RWPE2 (cell line): ENCODE results near the gene MTR.

Experiments used
- ATAC-seq: fragments of 200-7000 bp; cut with Tn5 transposase; 3 replicates; pipeline ENCODE4 v1.9.1; 2021; ENCODE audit warnings: low read depth
- DNase-seq: peaks from one replicate; pipeline ENCODE4 v3.0.0-alpha.2; 2020; ENCODE audit warnings: low spot score
- H3K27ac ChIP-seq: fragments of 450-650 bp; 2 replicates; pipeline ENCODE4 v1.5.1; 2017; ENCODE audit warnings: mild to moderate bottlenecking; ENCODE audit not compliant: poor library complexity, severe bottlenecking
- H3K27me3 ChIP-seq: fragments of 250-450 bp; sonication (Bioruptor Pico); 2 replicates; pipeline ENCODE4 v1.5.1; 2021; ENCODE audit warnings: mild to moderate bottlenecking, moderate library complexity; ENCODE audit not compliant: insufficient read depth, poor library complexity, severe bottlenecking
- H3K36me3 ChIP-seq: fragments of 250-450 bp; sonication (Bioruptor Pico); 2 replicates; pipeline ENCODE4 v1.5.1; 2020; ENCODE audit warnings: low read depth, mild to moderate bottlenecking, moderate library complexity
- H3K4me1 ChIP-seq: fragments of 250-450 bp; sonication (Bioruptor Pico); 2 replicates; pipeline ENCODE4 v1.5.1; 2021; ENCODE audit warnings: mild to moderate bottlenecking, moderate library complexity; ENCODE audit not compliant: insufficient read depth, poor library complexity, severe bottlenecking
- H3K4me3 ChIP-seq: fragments of 250-450 bp; sonication (Bioruptor Pico); 2 replicates; pipeline ENCODE4 v1.5.1; 2021; ENCODE audit warnings: mild to moderate bottlenecking, moderate library complexity; ENCODE audit not compliant: severe bottlenecking
- H3K9me3 ChIP-seq: fragments of 250-450 bp; sonication (Bioruptor Pico); 2 replicates; pipeline ENCODE4 v1.5.1; 2021; ENCODE audit warnings: mild to moderate bottlenecking, moderate library complexity; ENCODE audit not compliant: severe bottlenecking
- CTCF ChIP-seq: fragments of 450-650 bp; IDR thresholded peaks from one replicate; pipeline ENCODE4 v1.5.1; 2017; ENCODE audit warnings: mild to moderate bottlenecking, moderate library complexity; ENCODE audit not compliant: poor library complexity, severe bottlenecking

MTR gene

DNA sequence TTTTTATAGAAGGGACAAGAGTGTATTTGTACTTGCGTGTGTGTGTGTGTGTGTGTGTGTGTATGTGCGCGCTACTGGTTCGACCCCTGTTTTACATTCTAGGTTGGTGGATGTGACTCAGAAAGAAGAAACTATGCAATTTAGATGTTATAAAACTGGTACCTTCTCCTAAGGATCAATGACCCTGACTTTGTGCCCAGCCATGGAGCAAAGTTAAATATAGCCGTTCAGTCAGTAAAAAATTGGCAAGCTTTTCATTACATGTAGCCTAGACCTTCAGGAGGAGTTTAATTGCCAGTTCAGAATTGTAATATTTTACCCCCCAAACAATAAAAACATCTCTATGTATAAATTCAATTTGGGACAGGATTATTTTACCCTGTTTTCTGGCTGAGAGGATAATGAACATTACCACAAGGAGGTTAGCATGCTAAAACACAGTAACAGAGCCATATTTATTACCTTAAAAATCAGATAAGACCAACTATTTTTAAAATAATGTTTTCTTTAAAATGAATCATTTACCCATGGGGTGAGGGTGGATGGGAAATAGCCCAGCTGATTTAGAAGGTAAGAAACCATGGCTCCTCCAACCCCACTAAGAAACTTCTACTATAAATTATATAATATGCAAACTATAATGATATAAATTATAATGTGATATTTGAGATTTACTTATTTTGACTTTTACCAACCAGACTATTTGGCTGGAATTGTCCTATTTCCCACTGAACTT lies 33.5 kb upstream of the MTR start:
- Histone ChIP-seq H3K4me1 (no peaks in the 10 kb centered on the region), H3K36me3 (no peaks in the 10 kb centered on the region), H3K9me3 (no peaks in the 10 kb centered on the region), H3K27me3 (no peaks in the 10 kb centered on the region), H3K27ac (no peak overlapping the region), H3K4me3 (no peak overlapping the region)
- TF ChIP-seq CTCF: no peak
- DNase-seq: no peak
- ATAC-seq: no peak

GRCh38 chr1:236762410-236762809 lies 32.7 kb upstream of the MTR start:
- no peaks in the 10 kb centered on the region for H3K27me3 ChIP-seq
- no peak for ATAC-seq
- no peak for TF ChIP-seq CTCF
- H3K4me3 ChIP-seq: no peak overlapping the region
- H3K27ac ChIP-seq: no peak overlapping the region
- DNase-seq: no peak
- no peaks in the 10 kb centered on the region for H3K9me3 ChIP-seq
- H3K36me3 ChIP-seq: no peaks in the 10 kb centered on the region
- no peaks in the 10 kb centered on the region for H3K4me1 ChIP-seq

DNA sequence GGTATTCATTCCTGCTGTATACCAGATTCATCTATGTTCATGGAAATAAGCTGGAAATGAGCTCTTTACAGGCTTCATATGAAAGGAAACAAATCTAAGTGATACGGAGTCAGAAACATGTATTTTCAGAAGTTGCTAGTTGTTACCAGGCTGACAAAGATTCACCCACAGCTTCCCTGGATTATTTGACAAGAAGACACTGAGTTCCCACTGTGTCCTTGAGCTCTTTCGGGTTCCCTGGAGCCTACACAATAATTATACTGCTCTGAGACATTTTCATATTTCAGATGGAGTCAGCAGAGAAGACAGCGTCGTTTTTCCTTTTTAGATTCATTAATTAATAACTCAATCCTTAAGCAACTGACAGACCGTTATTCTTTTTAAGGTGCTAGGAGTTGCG lies 29.3 kb upstream of the MTR start:
- Histone ChIP-seq H3K4me1 (no peaks in the 10 kb centered on the region), H3K4me3 (no peak overlapping the region), H3K27ac (no peak overlapping the region), H3K9me3 (no peaks in the 10 kb centered on the region), H3K36me3 (no peaks in the 10 kb centered on the region), H3K27me3 (no peaks in the 10 kb centered on the region)
- ATAC-seq (no peak), DNase-seq (no peak)
- TF ChIP-seq CTCF: no peak

GRCh38 chr1:236766506-236766905 lies 28.6 kb upstream of the MTR start:
- Histone ChIP-seq H3K27ac (no peak overlapping the region), H3K36me3 (no peaks in the 10 kb centered on the region), H3K4me1 (no peaks in the 10 kb centered on the region), H3K9me3 (no peaks in the 10 kb centered on the region), H3K27me3 (no peaks in the 10 kb centered on the region), H3K4me3 (no peak overlapping the region)
- no peak for DNase-seq
- ATAC-seq: no peak
- TF ChIP-seq CTCF: no peak

- H3K27me3 ChIP-seq: no peaks in the 10 kb centered on the region
- H3K4me1 ChIP-seq: no peaks in the 10 kb centered on the region
These were observed 27.8 kb upstream of the MTR start for GRCh38 chr1:236767276-236767675.

More at GRCh38 chr1:236767276-236767675, 27.8 kb upstream of the MTR start:
- no peak for ATAC-seq
- Histone ChIP-seq H3K36me3 (no peaks in the 10 kb centered on the region), H3K9me3 (no peaks in the 10 kb centered on the region), H3K27ac (no peak overlapping the region), H3K4me3 (no peak overlapping the region)
- TF ChIP-seq CTCF: no peak
- no peak for DNase-seq
